ENCODE results near the gene CSPG4. TPM values are rescaled to one million over a fixed set of nuclear protein-coding genes. Genes with fewer than 3 reads are reported as not detected.
"Not testable (repeated sequence)": the region's sequence is repeated elsewhere in the genome, so short reads cannot be mapped to it uniquely, and the experiment has no call there.

CSPG4 gene
- total and polyA plus RNA-seq, 10 of the 15 experiments (the other 5 are each of a cell fraction or from before 2014, with no cell fraction given): 0.02 to 2.2 (median 0.76) TPM

GRCh38 chr15:75710874-75711273 lies 1.8 kb downstream of the CSPG4 start:
- H3K4me2 ChIP-seq (ENCODE audit: control insufficient read depth, insufficient read depth); BruUV-seq (replicated peaks); H3K27me3 ChIP-seq (replicated peaks in 1 of 2; ENCODE audit: control insufficient read depth in 2 of 2, insufficient read depth in 2 of 2, low read length in 1 of 2); POLR2A ChIA-PET; H3K9me3 ChIP-seq (replicated peaks; ENCODE audit: control insufficient read depth, insufficient read depth, low read length); in situ Hi-C loops (cut with MboI); RAD21 ChIA-PET (ENCODE audit: unreplicated experiment); intact Hi-C loops (cut with micrococcal nuclease; ENCODE audit: unreplicated experiment); FAIRE-seq; H3K4me3 ChIP-seq; H3K36me3 ChIP-seq (ENCODE audit: control insufficient read depth in 2 of 2, insufficient read depth in 2 of 2, low read length in 1 of 2); DNase-seq (ENCODE audit: low read depth, low spot score); ATAC-seq; H3K27ac ChIP-seq (ENCODE audit: control insufficient read depth, insufficient read depth); H3K9ac ChIP-seq (ENCODE audit: control insufficient read depth, insufficient read depth, low read length); H2AFZ ChIP-seq (ENCODE audit: control insufficient read depth, low read depth, low read length); H3K4me1 ChIP-seq (ENCODE audit: control insufficient read depth, insufficient read depth, low read length); H4K20me1 ChIP-seq (ENCODE audit: control insufficient read depth, insufficient read depth); SMC1A ChIA-PET (ENCODE audit: uncharacterized antibody, unreplicated experiment); H3K79me2 ChIP-seq (ENCODE audit: control insufficient read depth, insufficient read depth, low read length): not testable (repeated sequence)
- CTCF ChIA-PET: interaction anchor here (0.6 kb wide), 1 partner anchor 91 kb away, joined by 3 read pairs; no protein-coding TSS in a partner anchor
- 31% methylated on average over 4 of the region's 5 CpGs for WGBS (ENCODE audit: insufficient coverage, insufficient replicate concordance, low lambda C conversion rate, missing lambda C conversion rate)

- H2AFZ ChIP-seq (ENCODE audit: control insufficient read depth, low read depth, low read length); H3K4me2 ChIP-seq (ENCODE audit: control insufficient read depth, insufficient read depth); H3K9ac ChIP-seq (ENCODE audit: control insufficient read depth, insufficient read depth, low read length); H3K79me2 ChIP-seq (ENCODE audit: control insufficient read depth, insufficient read depth, low read length); DNase-seq (ENCODE audit: low read depth, low spot score); CTCF ChIA-PET; POLR2A ChIA-PET; intact Hi-C loops (cut with micrococcal nuclease; ENCODE audit: unreplicated experiment); H3K4me3 ChIP-seq; H3K4me1 ChIP-seq (ENCODE audit: control insufficient read depth, insufficient read depth, low read length); H4K20me1 ChIP-seq (ENCODE audit: control insufficient read depth, insufficient read depth); in situ Hi-C loops (cut with MboI); H3K9me3 ChIP-seq (replicated peaks; ENCODE audit: control insufficient read depth, insufficient read depth, low read length); ATAC-seq; BruUV-seq (replicated peaks); H3K36me3 ChIP-seq (ENCODE audit: control insufficient read depth in 2 of 2, insufficient read depth in 2 of 2, low read length in 1 of 2); SMC1A ChIA-PET (ENCODE audit: uncharacterized antibody, unreplicated experiment); H3K27ac ChIP-seq (ENCODE audit: control insufficient read depth, insufficient read depth); RAD21 ChIA-PET (ENCODE audit: unreplicated experiment); H3K27me3 ChIP-seq (replicated peaks in 1 of 2; ENCODE audit: control insufficient read depth in 2 of 2, insufficient read depth in 2 of 2, low read length in 1 of 2); FAIRE-seq: not testable (repeated sequence)
- 63% methylated on average over 11 of the region's 15 CpGs for WGBS (ENCODE audit: insufficient coverage, insufficient replicate concordance, low lambda C conversion rate, missing lambda C conversion rate)
These were observed 3.2 kb downstream of the CSPG4 start for GRCh38 chr15:75709458-75709857.

GRCh38 chr15:75706682-75706954 lies 6.0 kb downstream of the CSPG4 start:
- POLR2A ChIA-PET: interaction anchor here (0.7 kb wide), 1 partner anchor 51 kb away, joined by 5 read pairs; no protein-coding TSS in a partner anchor
- TF ChIP-seq FOS (IDR thresholded peaks at IDR 0.05; ENCODE audit: borderline replicate concordance, extremely low read depth, insufficient read length): no peak
- no peak for TF ChIP-seq NR2F1 (conservative IDR thresholded peaks at IDR 0.05)
- TF ChIP-seq, protein P1, sequence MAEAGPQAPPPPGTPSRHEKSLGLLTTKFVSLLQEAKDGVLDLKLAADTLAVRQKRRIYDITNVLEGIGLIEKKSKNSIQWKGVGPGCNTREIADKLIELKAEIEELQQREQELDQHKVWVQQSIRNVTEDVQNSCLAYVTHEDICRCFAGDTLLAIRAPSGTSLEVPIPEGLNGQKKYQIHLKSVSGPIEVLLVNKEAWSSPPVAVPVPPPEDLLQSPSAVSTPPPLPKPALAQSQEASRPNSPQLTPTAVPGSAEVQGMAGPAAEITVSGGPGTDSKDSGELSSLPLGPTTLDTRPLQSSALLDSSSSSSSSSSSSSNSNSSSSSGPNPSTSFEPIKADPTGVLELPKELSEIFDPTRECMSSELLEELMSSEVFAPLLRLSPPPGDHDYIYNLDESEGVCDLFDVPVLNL (IDR thresholded peaks at IDR 0.05; ENCODE audit: low read depth, low read length): no peak
- TF ChIP-seq, protein P2, sequence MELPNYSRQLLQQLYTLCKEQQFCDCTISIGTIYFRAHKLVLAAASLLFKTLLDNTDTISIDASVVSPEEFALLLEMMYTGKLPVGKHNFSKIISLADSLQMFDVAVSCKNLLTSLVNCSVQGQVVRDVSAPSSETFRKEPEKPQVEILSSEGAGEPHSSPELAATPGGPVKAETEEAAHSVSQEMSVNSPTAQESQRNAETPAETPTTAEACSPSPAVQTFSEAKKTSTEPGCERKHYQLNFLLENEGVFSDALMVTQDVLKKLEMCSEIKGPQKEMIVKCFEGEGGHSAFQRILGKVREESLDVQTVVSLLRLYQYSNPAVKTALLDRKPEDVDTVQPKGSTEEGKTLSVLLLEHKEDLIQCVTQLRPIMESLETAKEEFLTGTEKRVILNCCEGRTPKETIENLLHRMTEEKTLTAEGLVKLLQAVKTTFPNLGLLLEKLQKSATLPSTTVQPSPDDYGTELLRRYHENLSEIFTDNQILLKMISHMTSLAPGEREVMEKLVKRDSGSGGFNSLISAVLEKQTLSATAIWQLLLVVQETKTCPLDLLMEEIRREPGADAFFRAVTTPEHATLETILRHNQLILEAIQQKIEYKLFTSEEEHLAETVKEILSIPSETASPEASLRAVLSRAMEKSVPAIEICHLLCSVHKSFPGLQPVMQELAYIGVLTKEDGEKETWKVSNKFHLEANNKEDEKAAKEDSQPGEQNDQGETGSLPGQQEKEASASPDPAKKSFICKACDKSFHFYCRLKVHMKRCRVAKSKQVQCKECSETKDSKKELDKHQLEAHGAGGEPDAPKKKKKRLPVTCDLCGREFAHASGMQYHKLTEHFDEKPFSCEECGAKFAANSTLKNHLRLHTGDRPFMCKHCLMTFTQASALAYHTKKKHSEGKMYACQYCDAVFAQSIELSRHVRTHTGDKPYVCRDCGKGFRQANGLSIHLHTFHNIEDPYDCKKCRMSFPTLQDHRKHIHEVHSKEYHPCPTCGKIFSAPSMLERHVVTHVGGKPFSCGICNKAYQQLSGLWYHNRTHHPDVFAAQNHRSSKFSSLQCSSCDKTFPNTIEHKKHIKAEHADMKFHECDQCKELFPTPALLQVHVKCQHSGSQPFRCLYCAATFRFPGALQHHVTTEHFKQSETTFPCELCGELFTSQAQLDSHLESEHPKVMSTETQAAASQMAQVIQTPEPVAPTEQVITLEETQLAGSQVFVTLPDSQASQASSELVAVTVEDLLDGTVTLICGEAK (IDR thresholded peaks at IDR 0.05; ENCODE audit: borderline replicate concordance): no peak
- TF ChIP-seq BACH1 (IDR thresholded peaks at IDR 0.05; ENCODE audit: borderline replicate concordance): no peak
- no peak for TF ChIP-seq HDGF (IDR thresholded peaks at IDR 0.05)

More at GRCh38 chr15:75706682-75706954, 6.0 kb downstream of the CSPG4 start:
- H3K27me3 ChIP-seq (replicated peaks in 1 of 2; ENCODE audit: control insufficient read depth in 2 of 2, insufficient read depth in 2 of 2, low read length in 1 of 2): no peaks in the 10 kb centered on the region
- H3K79me2 ChIP-seq (ENCODE audit: control insufficient read depth, insufficient read depth, low read length): no peaks in the 10 kb centered on the region
- H3K4me3 ChIP-seq: no peak overlapping the region
- no peak overlapping the region for H3K4me2 ChIP-seq (ENCODE audit: control insufficient read depth, insufficient read depth)
- no peak overlapping the region for H2AFZ ChIP-seq (ENCODE audit: control insufficient read depth, low read depth, low read length)
- WGBS (ENCODE audit: insufficient coverage, insufficient replicate concordance, low lambda C conversion rate, missing lambda C conversion rate): 70% methylated on average over 2 of the region's 2 CpGs
- no TSS peak for BruUV-seq (replicated peaks)
- no peaks in the 10 kb centered on the region for H4K20me1 ChIP-seq (ENCODE audit: control insufficient read depth, insufficient read depth)
- H3K9me3 ChIP-seq (replicated peaks; ENCODE audit: control insufficient read depth, insufficient read depth, low read length): no peaks in the 10 kb centered on the region
- SMC1A ChIA-PET (ENCODE audit: uncharacterized antibody, unreplicated experiment): no interaction called here
- H3K27ac ChIP-seq (ENCODE audit: control insufficient read depth, insufficient read depth): no peak overlapping the region
- no peaks in the 10 kb centered on the region for H3K4me1 ChIP-seq (ENCODE audit: control insufficient read depth, insufficient read depth, low read length)
- in situ Hi-C loops (cut with MboI): no loop called here
- H3K9ac ChIP-seq (ENCODE audit: control insufficient read depth, insufficient read depth, low read length): no peak overlapping the region
- ATAC-seq (no peak), DNase-seq (ENCODE audit: low read depth, low spot score) (no peak), FAIRE-seq (no peak)
- RAD21 ChIA-PET (ENCODE audit: unreplicated experiment): interaction anchor here (0.7 kb wide), 1 partner anchor 803 kb away, joined by 3 read pairs; no protein-coding TSS in a partner anchor
- no peaks in the 10 kb centered on the region for H3K36me3 ChIP-seq (ENCODE audit: control insufficient read depth in 2 of 2, insufficient read depth in 2 of 2, low read length in 1 of 2)
- intact Hi-C loops (cut with micrococcal nuclease; ENCODE audit: unreplicated experiment): no loop called here
- CTCF ChIA-PET: interaction anchor here (1.1 kb wide), 1 partner anchor 192 kb away, joined by 3 read pairs; no protein-coding TSS in a partner anchor
